Smooth muscle cell (in vitro differentiated cells): Measurements from ENCODE around the gene PEX6. TPM values are rescaled to one million over a fixed set of nuclear protein-coding genes. Genes with fewer than 3 reads are reported as not detected.

Experiments used
- DNase-seq: peaks from one replicate; lab custom pipeline; 2025; ENCODE audit not compliant: unreplicated experiment; lab: John Stamatoyannopoulos, UW
- H2AFZ ChIP-seq: fragments of 200-600 bp; sonication (generic); 2 replicates; pipeline ENCODE4 v1.6.0; 2016; ENCODE audit warnings: antibody characterized with exemption, low read depth, mild to moderate bottlenecking
- H3F3A ChIP-seq: fragments of 200-600 bp; sonication (generic); 2 replicates; pipeline ENCODE4 v1.6.0; 2017; ENCODE audit warnings: antibody characterized with exemption, low read depth
- H3K27ac ChIP-seq: fragments of 200-600 bp; sonication (generic); 2 replicates; pipeline ENCODE4 v1.5.1; 2016; ENCODE audit warnings: low read depth, mild to moderate bottlenecking
- H3K27me3 ChIP-seq: fragments of 200-600 bp; sonication (generic); 2 replicates; pipeline ENCODE4 v1.6.1; 2016; ENCODE audit warnings: low read depth, mild to moderate bottlenecking
- H3K36me3 ChIP-seq: fragments of 200-600 bp; sonication (generic); 2 replicates; pipeline ENCODE4 v1.5.1; 2016; ENCODE audit warnings: low read depth
- H3K4me1 ChIP-seq: fragments of 200-600 bp; sonication (generic); 2 replicates; pipeline ENCODE4 v1.5.1; 2016; ENCODE audit warnings: low read depth
- H3K4me2 ChIP-seq: fragments of 200-600 bp; sonication (generic); 2 replicates; pipeline ENCODE4 v1.6.0; 2016; ENCODE audit warnings: mild to moderate bottlenecking
- H3K4me3 ChIP-seq: fragments of 200-600 bp; sonication (generic); 2 replicates; pipeline ENCODE4 v1.5.1; 2016; ENCODE audit warnings: mild to moderate bottlenecking
- H3K79me2 ChIP-seq: fragments of 200-600 bp; sonication (generic); 2 replicates; pipeline ENCODE4 v1.6.0; 2016; ENCODE audit warnings: low read depth, mild to moderate bottlenecking
- H3K9ac ChIP-seq: fragments of 200-600 bp; sonication (generic); 2 replicates; pipeline ENCODE4 v1.6.0; 2016; ENCODE audit warnings: low read depth
- H3K9me3 ChIP-seq: fragments of 200-600 bp; sonication (generic); replicated peaks from 2 replicates; pipeline ENCODE4 v1.5.1; 2016; ENCODE audit warnings: low read depth
- H4K20me1 ChIP-seq: fragments of 200-600 bp; sonication (generic); 2 replicates; pipeline ENCODE4 v1.6.0; 2016; ENCODE audit warnings: low read depth
- WGBS: methylation state at CpG from one replicate; pipeline ENCODE4 v1.1.7; 2016; ENCODE audit warnings: low lambda C conversion rate; 5-methylcytosine and 5-hydroxymethylcytosine counted together
- polyA plus RNA-seq: library from polyadenylated mRNA; unstranded; fragments of >200 nt; fragmentation: Nextera tagmentation; extraction: Ambion mirVana; gene quantifications from 2 replicates; pipeline ENCODE4 v1.2.1, GENCODE V29; 2016
- total RNA-seq: library from RNA; depleted of rRNA; stranded (reverse); fragments of >200 nt; gene quantifications from 2 replicates; pipeline ENCODE4 v1.2.3, GENCODE V29; 2014
- TF ChIP-seq, protein P1 (sequence below): fragments of 200-600 bp; sonication (generic); IDR thresholded peaks from 2 replicates; pipeline ENCODE4 v1.5.1; 2017; ENCODE audit warnings: borderline replicate concordance, mild to moderate bottlenecking, antibody characterized with exemption; ENCODE audit not compliant: insufficient read depth, poor library complexity, severe bottlenecking

Gene PEX6
- total and polyA plus RNA-seq, 2 experiments from 2014 or later: 9.7 to 24.6 TPM

- H3K4me3 ChIP-seq: no peak overlapping the region
- no peaks in the 10 kb centered on the region for H3K36me3 ChIP-seq
- H3K9me3 ChIP-seq: no peaks in the 10 kb centered on the region
- H3K27me3 ChIP-seq: no peaks in the 10 kb centered on the region
- no peak overlapping the region for H3K9ac ChIP-seq
- no peak overlapping the region for H3K27ac ChIP-seq
- H4K20me1 ChIP-seq: peaks cover 52% of the 10 kb centered on the region
- peaks cover 10% of the 10 kb centered on the region for H3K4me1 ChIP-seq
- no peak overlapping the region for H2AFZ ChIP-seq
- peaks cover 27% of the 10 kb centered on the region for H3K79me2 ChIP-seq
- no peak for DNase-seq
- WGBS: 86% methylated on average over 5 of the region's 5 CpGs
- TF ChIP-seq, protein P1, sequence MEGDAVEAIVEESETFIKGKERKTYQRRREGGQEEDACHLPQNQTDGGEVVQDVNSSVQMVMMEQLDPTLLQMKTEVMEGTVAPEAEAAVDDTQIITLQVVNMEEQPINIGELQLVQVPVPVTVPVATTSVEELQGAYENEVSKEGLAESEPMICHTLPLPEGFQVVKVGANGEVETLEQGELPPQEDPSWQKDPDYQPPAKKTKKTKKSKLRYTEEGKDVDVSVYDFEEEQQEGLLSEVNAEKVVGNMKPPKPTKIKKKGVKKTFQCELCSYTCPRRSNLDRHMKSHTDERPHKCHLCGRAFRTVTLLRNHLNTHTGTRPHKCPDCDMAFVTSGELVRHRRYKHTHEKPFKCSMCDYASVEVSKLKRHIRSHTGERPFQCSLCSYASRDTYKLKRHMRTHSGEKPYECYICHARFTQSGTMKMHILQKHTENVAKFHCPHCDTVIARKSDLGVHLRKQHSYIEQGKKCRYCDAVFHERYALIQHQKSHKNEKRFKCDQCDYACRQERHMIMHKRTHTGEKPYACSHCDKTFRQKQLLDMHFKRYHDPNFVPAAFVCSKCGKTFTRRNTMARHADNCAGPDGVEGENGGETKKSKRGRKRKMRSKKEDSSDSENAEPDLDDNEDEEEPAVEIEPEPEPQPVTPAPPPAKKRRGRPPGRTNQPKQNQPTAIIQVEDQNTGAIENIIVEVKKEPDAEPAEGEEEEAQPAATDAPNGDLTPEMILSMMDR: no peak
- no peak overlapping the region for H3K4me2 ChIP-seq
- no peaks in the 10 kb centered on the region for H3F3A ChIP-seq
These were observed 8.8 kb upstream of the PEX6 start for GRCh38 chr6:42987533-42988451.

DNA sequence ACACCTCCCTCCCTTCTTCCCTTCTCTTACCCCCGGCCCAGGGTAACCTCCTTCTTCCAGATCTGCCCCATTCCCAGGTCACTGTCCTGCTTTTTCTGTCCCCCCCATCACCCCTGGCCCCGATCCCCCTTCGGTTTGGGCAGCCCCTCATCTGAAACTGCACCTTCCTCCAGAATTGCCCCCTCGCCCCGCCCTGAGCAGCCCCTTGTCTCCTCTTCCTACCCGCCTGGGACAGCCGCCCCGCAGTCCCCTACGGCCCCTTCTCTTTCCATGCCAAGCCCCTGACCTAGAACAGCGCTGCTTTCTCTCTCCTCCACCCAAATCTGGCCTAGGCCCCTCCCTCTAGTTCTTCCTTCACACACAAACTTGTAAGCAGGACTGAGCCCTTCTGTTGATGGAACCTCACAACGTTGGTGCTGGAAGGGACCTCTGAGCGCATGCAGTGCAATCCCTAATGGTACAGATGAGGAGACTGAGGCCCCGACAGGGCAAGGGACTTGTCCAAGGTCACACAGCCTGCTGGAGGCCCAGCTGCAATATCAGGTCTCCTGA lies 6.0 kb upstream of the PEX6 start:
- H3K27me3 ChIP-seq: no peaks in the 10 kb centered on the region
- H3K9ac ChIP-seq: peak overlapping the region; percentile 79
- H3K9me3 ChIP-seq: no peaks in the 10 kb centered on the region
- no peak overlapping the region for H3K27ac ChIP-seq
- 27% methylated on average over 7 of the region's 13 CpGs for WGBS
- peak overlapping the region; percentile 44 for H2AFZ ChIP-seq
- TF ChIP-seq, protein P1: no peak
- no peaks in the 10 kb centered on the region for H3K36me3 ChIP-seq
- H3K4me3 ChIP-seq: peak overlapping the region; percentile 73
- peak overlapping the region; percentile 89 for H3K4me2 ChIP-seq
- H3F3A ChIP-seq: peaks cover 2% of the 10 kb centered on the region
- H4K20me1 ChIP-seq: peaks cover 39% of the 10 kb centered on the region
- no peak for DNase-seq
- peaks cover 10% of the 10 kb centered on the region for H3K4me1 ChIP-seq
- peaks cover 27% of the 10 kb centered on the region for H3K79me2 ChIP-seq

DNA sequence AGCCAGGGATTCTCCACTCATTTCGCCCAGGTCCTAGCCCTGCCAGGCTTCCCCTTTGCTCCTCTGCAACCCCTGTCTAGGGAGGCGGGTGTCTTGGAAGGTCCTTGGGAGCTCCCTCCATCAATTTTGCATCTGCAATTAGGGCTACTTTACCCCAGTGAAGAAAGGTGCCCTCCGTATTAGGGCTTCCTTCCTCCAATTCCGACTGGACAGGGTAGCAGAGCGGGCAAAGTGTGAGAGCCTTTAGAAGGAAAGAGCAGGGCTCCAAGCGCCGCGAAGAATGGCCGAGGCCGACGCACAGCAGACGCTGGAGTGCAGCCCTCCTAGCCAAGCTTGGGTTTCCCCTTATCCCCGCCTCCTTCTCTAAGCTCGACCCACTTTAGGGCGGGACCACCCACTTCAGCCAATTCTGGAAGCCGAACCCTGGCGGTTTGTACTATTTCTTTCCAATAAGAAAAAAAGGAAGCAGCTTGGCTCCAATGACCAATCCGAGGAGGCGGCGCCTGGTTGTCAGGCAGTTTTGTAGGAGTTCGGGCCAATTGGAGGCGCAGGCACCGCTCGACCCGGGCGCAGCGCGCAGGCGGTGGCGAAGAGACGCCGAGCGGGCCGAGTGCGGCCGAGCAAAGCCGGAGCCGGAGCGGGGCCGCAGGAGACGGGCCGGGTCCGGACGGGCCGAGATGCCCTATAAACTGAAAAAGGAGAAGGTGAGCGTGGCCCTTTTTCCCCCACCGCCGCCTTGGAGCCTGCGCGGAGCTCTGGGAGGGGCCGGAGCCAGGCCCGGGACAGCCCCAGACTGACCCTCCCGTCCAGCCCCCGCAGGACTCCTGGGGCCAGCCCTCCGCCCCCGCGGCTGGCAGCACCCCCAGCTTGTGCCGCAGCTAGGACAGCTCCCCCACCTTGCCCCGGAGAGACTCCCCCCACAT lies 5.3 kb upstream of the PEX6 start, which contains the start of gene PPP2R5D:
Gene PPP2R5D (plus strand): TSS at position 570 of the 923 bp plus-strand sequence. CDS start 108 bp downstream, at position 678.
- peak within 1 kb of the TSS; percentile 79 for H3K9ac ChIP-seq
- H2AFZ ChIP-seq: peak within 1 kb of the TSS; percentile 93
- no peaks in the 10 kb centered on the region for H3K27me3 ChIP-seq
- WGBS: 1% methylated on average over 49 of the region's 59 CpGs
- DNase-seq: peak; percentile 81
- no peaks in the 10 kb centered on the region for H3K36me3 ChIP-seq
- H3K4me1 ChIP-seq: peaks cover 16% of the 10 kb centered on the region
- peaks cover 33% of the 10 kb centered on the region for H4K20me1 ChIP-seq
- peaks cover 8% of the 10 kb centered on the region for H3F3A ChIP-seq
- peak within 1 kb of the TSS; percentile 73 for H3K4me3 ChIP-seq
- TF ChIP-seq, protein P1: no peak
- peak within 1 kb of the TSS; percentile 92 for H3K4me2 ChIP-seq
- peaks cover 27% of the 10 kb centered on the region for H3K79me2 ChIP-seq
- no peaks in the 10 kb centered on the region for H3K9me3 ChIP-seq
- H3K27ac ChIP-seq: peak within 1 kb of the TSS; percentile 84
